GM19438 (cell line): ENCODE measurements around the gene RAB8B.

Experiments
- ATAC-seq: cut with Tn5 transposase; IDR thresholded peaks from one replicate; pipeline ENCODE4 v1.9.1; 2021; ENCODE audit warnings: low read depth; ENCODE audit not compliant: unreplicated experiment

Gene RAB8B

DNA sequence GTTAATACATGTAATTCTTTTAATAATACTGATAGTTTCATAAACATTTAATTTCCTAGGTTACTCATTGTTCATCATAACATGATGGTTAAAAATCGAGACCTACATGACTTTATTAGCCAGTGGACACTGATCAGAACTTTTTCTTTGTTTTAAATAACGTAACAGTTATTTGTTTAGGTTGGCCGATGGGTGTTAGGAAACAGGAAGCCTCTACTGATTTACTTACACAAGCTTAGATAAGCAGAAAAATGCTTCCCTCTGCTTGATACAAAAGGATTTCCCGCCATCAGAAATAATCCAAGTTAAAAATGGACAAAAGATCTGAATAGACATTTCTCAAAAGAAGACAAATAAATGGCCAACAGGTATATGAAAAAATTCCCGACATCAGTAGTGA lies 71.4 kb downstream of the RAB8B start:
- no peak for ATAC-seq

DNA sequence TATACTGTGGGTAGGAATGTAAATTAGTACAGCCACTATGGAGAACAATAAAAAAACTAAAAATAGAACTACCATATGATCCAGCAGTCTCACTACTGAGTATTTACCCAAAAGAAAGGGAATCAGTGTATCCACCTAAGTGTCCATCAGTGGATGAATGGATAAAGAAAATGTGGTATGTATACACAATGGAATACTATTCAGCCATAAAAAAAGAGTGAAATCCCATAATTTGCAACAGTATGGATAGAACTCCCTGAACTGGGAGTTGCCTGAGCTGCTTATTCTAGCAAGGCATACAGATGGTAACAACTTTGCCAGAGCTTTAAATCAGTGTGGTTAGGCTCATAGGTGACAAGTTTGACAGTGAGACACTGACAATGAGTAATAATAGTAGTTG lies 71.9 kb downstream of the RAB8B start:
- no peak for ATAC-seq

DNA sequence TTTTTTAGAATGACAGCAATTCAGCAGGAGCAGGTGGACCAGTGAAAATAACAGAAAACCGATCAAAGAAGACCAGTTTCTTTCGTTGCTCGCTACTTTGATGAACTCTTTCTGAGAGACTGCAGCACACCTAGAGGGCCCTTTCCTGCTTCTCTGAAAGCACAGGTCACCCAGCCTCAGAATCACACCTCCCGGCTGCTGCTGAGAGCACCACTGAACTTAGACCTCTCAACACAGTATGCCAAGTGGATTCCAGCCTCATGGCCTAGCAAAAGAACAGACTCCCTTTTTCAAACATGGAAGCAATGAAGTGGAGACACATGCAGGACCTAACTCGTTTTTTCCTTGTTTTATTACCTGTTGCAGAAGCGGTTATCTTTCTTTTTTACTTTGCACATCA lies 74.1 kb downstream of the RAB8B start:
- no peak for ATAC-seq

DNA sequence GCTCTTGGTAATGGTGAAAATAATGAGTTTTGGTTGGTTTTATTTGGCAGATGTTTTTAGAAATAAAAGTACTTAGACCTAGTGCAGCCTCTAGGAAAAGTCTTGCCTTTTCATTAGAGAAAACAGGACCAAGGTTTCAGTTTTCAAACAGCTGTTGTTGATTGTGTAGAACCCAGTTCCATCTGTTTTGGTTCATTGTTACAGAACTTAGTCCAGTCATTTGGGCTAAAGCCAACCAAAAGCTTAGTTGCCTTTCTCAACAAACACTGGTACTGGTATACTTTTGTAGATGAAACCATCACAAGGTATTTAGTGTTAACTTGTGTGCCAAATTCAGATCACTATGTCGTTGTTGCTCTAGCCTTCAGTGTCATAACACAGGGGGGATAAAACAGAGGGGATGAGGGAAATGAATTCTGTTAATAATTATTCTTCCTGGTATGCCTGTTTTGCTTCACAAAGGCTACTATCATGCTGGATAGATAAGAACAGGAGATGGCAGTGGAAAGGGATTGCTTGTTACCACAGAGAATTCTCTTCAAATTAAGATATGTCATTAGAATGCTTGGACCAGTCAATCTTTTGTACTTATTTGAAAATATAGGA lies 75.4 kb downstream of the RAB8B start:
- ATAC-seq, result no peak

DNA sequence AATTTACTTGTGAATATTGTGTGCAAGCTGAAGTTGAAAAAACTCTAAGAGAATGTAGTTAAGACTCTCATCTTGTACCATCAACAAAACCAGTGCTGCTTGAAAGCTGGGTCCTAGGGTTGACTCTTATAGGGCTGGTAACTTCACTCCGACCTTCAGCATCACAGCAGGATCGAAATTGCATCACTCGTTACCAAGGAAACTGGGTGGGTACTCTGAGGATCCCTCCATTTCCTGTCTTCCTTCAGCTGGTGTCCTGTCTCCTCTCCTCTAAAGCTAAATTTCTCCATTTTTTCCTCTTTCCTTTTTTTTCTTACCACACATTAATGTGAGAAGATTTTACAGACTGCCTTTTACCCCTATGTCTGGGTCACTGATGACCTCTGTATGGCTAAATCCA lies 85.0 kb downstream of the RAB8B start:
- no peak for ATAC-seq

DNA sequence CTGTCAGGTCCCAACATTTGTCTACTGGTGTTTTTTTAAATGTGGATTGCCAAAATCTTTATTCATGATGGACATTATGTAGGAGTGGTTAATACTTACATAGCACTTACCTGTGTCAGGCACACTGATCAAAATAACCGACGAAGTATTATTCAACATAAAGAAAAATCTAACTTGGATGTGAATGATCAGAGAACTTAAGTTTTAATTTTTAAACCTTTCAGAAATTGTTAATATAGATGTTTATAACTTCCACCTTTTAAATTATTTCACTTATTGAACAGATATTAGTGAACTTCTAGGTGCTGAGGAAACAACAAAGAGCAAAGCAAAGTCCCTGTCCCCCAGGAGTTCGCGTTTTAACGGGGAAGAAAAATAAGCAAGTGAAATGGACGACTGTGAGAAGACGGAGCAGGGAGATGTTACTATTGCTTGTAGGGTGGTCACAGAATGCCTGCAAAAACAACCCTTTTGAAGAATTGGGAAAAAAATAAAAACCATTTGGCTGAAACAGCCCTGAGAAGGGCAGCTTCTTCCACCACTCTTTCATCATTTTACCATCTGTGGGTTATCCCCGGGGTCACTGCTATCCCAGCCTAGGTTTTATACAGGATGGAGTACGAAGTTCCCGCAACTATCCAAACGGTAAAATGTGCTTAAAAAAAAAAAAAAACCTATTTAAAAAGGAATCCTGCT lies 87.1 kb downstream of the RAB8B start:
- ATAC-seq, result peak; percentile 15

DNA sequence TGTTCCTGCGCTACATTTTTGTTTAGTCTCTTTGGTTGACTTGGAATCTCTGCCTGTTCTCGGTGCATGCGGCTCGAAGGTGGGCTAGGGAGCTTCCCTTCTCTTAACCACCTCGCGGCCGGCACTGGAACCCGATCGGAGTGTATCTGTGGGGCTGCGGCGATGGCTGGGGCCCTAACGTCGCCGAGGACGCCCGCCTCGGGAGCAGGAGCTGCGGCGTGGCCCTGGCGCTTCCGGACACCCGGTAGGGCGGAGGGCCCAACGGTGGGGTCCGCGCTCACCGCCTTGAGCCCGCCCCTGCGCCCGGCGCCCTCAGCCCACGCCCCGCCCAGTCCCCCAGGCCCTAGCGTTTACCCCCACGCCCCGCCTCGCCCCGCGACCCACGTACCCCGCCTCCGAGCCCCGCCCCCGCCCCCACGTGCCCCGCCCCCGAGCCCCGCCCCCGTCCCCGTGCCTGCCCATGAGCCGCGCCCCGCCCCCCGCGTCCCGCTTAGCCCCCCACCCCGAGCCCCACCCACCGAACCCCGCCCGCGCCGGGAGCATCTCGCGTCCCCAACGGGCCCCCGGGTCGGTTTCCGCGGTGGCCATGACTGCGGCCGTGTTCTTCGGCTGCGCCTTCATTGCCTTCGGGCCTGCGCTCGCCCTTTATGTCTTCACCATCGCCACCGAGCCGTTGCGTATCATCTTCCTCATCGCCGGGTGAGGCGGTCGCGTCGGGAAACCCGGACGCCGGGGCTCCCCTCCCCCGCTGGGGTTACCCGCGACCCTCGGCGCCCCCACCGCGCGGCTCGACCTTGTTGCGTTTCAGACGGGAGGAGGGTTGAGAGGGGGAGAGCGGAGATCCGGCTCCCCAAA lies 87.9 kb downstream of the RAB8B start, which contains the start of gene APH1B:
Gene APH1B (plus strand): TSS at position 568 of the 855 bp plus-strand sequence. CDS start 19 bp downstream, at position 587.
- ATAC-seq, result peak; percentile 69

DNA sequence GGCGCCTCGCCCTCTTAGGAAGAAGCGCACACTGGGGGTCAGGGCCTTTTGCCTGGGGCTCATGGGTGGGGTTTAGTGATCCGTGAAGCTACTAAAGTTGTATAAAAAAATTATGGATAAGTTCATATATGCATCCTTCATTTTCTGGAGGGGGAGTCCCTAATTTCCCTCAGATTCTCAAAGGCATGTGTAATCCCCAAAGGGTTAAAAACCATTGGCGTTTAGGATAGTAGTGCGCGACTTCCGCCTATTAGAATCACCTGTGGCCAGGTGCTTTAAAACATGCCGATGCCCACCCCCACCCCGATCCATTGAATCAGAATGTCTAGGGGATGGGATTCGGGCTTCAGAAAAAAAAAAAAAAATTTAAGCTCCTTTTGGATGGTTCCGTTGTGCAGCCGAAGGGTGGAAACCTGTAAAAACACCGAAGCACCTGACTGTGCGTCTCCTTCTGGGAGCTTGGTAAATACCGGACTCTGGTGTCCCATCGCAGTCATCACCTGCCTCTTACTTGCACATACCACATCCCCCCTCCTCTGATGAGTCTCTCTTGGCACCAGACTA lies 88.6 kb downstream of the RAB8B start:
- peak; percentile 23 for ATAC-seq

DNA sequence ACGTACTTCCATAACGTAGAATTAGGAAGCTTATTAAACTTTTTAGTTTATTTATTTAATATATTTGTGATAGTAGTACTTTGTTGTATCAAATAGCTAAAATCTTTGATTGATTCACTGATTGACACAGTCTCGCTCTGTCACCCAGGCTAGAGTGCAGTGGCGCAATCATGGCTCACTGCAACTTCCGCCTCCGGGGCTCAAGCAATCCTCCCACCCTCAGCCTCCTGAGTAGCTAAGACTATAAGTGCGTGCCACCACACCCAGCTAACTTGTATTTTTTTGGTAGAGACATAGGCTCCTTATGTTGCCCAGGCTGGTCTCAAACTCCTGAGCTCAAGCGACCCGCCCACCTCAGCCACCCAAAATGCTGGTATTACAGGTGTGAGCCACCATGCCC lies 93.7 kb downstream of the RAB8B start:
- no peak for ATAC-seq

DNA sequence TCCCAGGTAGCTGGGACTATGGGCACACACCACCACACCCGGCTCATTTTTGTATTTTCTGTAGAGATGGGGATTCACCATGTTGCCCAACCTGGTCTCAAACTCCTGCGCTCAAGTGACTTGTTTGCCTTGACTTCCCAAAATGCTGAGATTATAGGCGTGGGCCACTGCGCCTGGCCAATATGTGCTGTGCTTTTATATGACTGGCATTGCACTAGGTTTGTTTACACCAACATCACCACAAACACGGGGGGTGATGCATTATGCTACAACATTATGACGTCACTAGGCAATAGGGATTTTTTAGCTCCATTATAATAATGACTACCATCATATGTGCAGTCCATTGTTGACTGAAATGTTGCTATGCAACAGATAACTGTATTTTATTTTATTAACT lies 94.9 kb downstream of the RAB8B start:
- ATAC-seq, result no peak

DNA sequence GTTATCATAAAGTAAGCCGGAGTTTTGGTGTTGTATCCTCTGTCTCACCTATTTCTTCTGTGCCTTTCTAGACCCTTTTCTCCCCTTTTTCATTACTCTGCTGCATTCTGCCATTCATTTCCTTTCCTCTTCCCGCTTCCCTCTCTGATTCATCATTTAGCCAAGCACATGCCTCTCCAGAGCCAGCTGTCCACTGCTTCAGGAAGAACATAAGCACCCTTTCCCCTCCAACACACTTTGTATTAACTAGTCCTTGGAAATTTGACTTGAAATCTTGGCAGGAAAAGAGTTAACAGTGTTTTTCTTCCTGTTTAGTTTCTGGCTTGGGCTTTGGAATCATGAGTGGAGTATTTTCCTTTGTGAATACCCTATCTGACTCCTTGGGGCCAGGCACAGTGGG lies 97.7 kb downstream of the RAB8B start:
- no peak for ATAC-seq

DNA sequence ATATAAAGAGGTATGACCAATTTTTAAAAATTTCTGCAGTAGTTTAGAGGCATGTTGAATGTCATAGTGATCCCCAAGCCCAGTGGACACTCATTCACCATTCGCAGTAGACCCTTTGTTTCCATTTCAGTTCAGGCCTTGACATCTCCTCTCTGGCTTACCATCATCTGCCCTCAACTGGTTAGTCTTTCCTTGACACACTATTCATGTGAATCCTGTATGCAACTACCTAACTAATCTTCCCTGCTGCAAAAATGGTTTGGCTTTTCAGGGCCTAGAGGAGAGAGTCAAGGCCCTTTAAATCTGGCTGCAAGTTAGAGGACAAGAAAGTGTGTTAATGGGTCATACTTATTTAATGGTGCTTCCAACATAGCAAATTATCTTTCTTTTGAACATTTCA lies 98.9 kb downstream of the RAB8B start:
- ATAC-seq, result no peak

DNA sequence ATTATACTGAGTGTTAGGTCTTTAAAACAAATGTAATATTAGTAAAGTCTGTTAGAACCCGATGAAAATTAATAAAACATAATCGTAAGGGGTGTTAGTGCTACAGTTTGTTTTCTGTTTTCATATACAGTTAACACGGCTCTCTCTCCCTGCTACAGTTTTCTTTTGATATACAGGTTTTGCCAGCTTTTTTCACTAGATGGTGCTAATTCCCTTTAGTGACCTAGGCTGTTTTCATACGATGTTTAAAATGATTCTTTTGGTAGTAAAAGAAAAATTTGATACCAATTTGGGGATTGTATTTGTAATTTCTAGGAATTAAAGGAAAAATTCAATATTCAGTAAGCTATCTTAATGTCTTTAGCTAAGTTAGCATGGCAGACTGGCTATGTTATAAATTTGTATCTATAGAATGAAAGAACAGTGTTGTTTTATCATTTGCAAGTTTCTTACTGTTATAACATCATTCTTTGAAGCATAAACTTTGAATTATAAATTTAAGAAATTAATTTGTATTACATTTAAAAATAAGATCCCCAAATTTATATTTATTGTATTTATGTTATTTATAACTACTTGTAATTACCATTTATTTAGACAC lies 99.5 kb downstream of the RAB8B start:
- ATAC-seq, result no peak

DNA sequence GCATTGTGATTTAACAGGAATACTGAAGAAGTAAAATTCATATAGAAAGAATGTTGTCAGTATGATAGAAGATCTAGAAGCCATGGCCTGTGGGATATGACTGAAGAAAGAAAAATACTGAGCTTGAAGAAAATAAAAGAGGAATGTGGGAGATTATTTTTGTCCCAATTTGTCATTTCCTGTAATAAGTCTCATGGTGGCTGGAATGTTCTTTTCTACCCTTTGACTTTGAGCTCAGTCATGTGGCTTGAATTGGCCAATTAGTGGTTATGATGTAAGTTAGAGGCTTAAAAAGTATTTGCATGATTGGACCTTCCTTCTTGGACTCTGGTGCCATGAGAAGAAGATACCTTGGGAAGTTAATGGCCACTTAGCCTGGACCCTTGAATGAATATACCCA lies 102.1 kb downstream of the RAB8B start:
- ATAC-seq, result no peak

DNA sequence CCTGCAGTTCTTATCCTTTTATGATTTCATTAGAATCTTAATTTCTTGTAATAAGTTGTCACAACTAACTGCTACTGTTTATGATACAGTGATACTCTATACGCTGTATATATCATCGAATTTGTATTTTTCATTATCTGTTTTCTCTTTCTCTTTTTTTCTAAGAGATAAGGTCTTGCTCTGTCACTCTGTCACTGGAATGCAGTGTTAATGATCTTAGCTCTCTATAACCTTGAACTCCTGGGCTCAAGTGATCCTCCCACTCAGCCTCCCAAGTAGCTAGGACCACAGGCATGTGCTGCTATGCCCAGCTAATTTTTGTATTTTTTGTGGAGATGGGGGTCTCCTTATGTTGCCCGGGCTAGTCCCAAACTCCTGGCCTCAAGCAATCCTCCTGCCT lies 102.8 kb downstream of the RAB8B start:
- no peak for ATAC-seq

DNA sequence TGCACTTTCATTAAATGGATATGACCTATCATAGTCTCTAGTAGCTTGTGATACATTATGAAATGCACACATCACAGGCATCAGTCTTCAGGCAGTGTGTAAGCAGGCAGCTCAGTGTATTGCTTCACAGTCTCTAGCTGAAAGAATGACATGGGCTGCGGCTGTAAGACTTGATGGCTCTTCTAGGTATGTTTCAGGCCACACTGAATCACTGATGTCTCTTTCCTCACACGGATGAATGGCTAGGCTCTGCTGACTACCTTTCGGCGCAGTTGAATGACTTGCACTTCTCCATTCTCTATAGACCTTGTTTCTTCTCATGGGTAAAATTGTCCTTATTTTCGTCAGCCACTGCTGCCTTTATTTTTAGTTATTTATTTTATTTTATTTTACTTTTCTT lies 103.4 kb downstream of the RAB8B start:
- ATAC-seq, result no peak

DNA sequence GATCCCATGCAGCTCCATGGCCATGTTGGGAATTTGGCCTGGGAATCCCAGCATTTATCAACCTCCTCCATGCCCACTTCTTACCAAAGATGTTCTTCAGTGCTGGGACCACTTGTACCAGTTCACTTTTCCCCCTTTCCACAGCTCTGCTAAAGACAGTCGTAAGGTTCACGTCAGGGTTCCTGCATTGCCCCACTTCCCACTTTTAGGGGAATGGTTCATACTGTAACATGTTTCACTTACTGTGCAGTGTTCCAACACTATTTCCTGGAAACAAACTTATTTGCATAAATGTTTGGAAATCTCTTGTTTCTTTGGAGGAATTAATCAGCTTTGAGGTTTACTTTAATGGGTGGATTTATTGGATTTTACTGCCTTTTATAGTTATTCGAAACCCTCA lies 105.0 kb downstream of the RAB8B start:
- no peak for ATAC-seq

DNA sequence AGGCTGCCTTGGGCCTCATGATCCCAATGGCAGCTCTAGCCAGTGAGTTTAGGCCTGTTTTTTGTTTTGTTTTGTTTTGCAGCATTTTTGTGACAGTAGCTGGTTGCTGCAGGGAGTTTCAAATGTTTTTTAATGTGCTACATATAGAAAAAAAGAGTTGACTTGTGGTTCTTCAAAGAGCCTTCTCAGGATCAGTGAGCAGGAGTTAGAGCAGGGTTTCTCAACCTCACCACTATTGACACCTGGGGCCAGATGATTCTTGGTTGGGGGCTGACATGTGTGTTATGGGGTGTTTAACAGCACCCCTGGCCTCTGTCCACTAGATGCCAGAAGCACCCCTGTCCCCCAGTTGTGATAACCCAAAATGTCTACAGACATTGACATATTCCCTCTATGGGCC lies 105.9 kb downstream of the RAB8B start:
- ATAC-seq, result no peak

DNA sequence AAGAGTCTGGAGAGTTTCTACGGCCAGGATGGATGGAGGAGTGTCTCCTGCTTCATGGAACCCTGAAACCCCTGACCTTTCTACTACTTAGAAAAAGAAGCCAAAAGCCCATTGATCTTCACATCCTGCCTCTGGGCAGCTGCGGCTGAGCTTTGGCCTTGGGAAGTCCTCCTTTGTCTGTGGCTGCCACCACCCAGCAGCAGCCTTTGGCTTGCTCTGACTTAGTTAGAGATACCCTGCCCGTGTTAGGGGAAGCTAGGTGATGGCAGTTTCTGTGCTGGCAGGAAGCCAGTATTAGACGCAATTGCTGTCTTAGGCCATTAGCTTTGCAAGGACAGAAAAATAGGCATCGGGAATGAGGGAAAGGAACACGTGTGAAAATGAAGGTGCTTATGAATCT lies 106.8 kb downstream of the RAB8B start:
- no peak for ATAC-seq

DNA sequence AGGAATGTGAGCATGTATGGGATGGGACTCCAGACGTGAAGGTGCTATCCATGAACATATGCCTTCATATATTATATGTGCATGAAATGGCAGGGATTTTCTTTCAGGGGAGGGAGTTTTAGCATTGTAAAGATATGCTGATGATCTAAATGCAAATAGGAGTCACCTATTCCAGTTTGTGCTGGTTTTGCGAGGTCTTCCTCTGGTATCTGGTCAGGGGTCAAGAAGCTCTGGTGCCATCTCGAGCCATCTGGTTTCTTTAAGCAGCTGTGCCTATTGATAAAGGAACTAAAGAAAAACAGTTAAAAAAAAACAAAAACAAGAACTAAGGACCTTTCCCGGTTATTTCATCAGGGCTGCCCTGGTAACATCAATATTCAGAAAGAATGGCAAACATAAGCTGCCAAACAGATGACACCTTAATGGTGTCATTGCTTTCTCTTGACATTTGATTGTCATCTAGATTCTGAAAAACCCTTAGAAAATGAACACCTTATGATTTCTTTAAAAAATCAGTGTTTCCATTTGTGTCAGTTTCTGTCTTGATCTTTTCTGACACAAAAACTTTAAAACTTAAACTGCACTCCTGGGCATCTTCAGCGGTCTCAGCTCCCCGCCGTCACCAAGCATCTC lies 110.7 kb downstream of the RAB8B start:
- ATAC-seq, result no peak
